ENCODE data around the gene BLM. TPM values are rescaled to one million over a fixed set of nuclear protein-coding genes. Genes with fewer than 3 reads are reported as not detected.
A peak's percentile ranks its signal among the peaks of the same experiment; 100 is the strongest.

The BLM gene
- total and polyA plus RNA-seq, 2 of the 4 experiments (the other 2 are of a cell fraction) = 2.5 to 6.5 TPM

DNA sequence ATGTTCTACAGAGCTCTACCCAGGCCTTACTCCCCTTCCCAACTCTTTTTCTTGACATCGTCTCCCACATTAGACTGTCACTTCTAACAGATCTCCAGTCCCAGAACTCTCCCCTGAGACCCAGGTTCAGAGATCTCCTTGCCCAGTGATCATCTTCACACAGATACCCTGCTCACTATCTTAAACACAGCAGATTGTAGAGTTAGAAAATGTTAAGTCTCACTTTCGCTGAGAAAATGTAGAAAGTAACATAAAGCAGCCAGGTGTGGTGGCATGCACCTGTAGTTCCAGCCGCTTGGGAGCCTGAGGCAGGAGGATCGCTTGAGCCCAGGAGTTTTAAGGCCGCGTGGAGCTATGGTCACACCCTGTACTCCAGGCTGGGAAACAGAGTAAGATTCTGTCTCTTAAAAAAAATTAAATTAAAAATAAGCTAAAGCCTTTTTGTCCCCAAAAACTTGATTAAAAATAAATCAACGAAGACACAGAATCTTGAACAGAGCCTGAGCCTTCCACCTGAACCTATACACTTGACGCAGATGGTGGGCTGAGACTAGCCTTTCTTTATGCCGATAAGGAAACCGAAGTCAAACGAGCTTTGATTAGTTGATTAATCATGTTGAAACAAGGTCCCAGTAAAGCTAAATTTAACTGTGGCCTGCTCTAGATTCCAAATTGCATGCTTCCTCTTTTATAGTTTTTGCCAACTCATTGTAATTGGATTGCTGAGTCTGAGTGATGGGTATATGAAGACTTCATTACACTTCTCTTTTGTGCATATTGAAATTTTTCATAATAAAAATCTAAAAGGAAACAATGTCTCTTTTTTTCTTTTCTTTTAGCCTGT lies 31.3 kb upstream of the BLM start:
- Histone ChIP-seq H3K27me3 (ENCODE audit: control insufficient read depth, insufficient read depth, low read length) (no peaks in the 10 kb centered on the region), H3K79me1 (ENCODE audit: low read depth in 1 of 2, low read length in 2 of 2) (no peaks in the 10 kb centered on the region), H3K36me3 (ENCODE audit: control insufficient read depth, insufficient read depth, low read length) (no peaks in the 10 kb centered on the region), H4K8ac (ENCODE audit: low read depth in 2 of 2, low read length in 2 of 2) (no peak overlapping the region), H3K4me3 (ENCODE audit: insufficient read depth, low read depth, low read length) (no peak overlapping the region), H3K9me1 (ENCODE audit: insufficient read depth, low read length) (peaks cover 6% of the 10 kb centered on the region; the same call in 1 of the 2 replicates), H4K91ac (ENCODE audit: insufficient read depth, low read depth, low read length) (no peak overlapping the region), H4K20me1 (ENCODE audit: insufficient read depth, low read length) (no peaks in the 10 kb centered on the region), H3K9ac (ENCODE audit: low read depth, low read length) (no peak overlapping the region), H4K5ac (ENCODE audit: low read depth, low read length) (no peak overlapping the region), H3K14ac (replicated peaks; ENCODE audit: low read depth, low read length) (no peak overlapping the region), H2BK120ac (ENCODE audit: low read depth, low read length) (no peak overlapping the region), H2AFZ (replicated peaks; ENCODE audit: low read length, poor library complexity) (no peak overlapping the region), H2AK9ac (replicated peaks; ENCODE audit: low read depth, low read length, poor library complexity) (no peak overlapping the region), H3K27ac (ENCODE audit: insufficient read depth, low read length) (no peak overlapping the region), H2BK5ac (ENCODE audit: low read depth, low read length, poor library complexity, severe bottlenecking) (no peak overlapping the region), H3K23ac (ENCODE audit: low read depth, low read length) (no peak overlapping the region), H3K56ac (ENCODE audit: extremely low read depth, insufficient read depth, low read length) (no peak overlapping the region), H3K4me2 (ENCODE audit: low read depth, low read length) (no peak overlapping the region), H3K9me3 (ENCODE audit: control insufficient read depth, insufficient read depth, low read length) (no peaks in the 10 kb centered on the region), H3K4ac (ENCODE audit: low read depth, low read length) (0 out of 2 replicates have a peak overlapping the region, but pooled peaks have one; percentile 9), H2BK20ac (ENCODE audit: low read depth, low read length) (no peak overlapping the region), H3K18ac (ENCODE audit: low read depth, low read length) (no peak overlapping the region), H2AK5ac (ENCODE audit: low read depth, low read length) (no peak overlapping the region), H2BK15ac (ENCODE audit: low read depth, low read length) (no peak overlapping the region), H3K4me1 (ENCODE audit: control insufficient read depth, insufficient read depth, low read length) (peaks cover 13% of the 10 kb centered on the region)
- no peak for DNase-seq
- no peak for ATAC-seq (ENCODE audit: low read depth)
- no TSS peak for BruUV-seq (replicated peaks)
- dilution Hi-C loops (cut with HindIII; ENCODE audit: low sequenced_read_pairs, unreplicated experiment) = no loop called here
- no CpG with 5 or more reads among the region's 11 CpGs for WGBS, 2 experiments (ENCODE audit: extremely low coverage in 2 of 2, insufficient read length in 1 of 2)
- in situ Hi-C loops (cut with MboI; ENCODE audit: low sequenced_read_pairs) = no loop called here
- ChIA-PET POLR2A (ENCODE audit: unreplicated experiment) (no interaction called here), CTCF (interaction anchor here (1.6 kb wide), 1 partner anchor 38 kb away, joined by 4 read pairs; no protein-coding TSS in a partner anchor)
- intact Hi-C loops (cut with micrococcal nuclease) = no loop called here
- TF ChIP-seq RFX5 (IDR thresholded peaks at IDR 0.05; ENCODE audit: low read depth, low read length) (no peak), NFE2L2 (IDR thresholded peaks at IDR 0.05; ENCODE audit: low read depth, low read length) (no peak), CEBPB (IDR thresholded peaks at IDR 0.05; ENCODE audit: low read depth, low read length) (no peak), RAD21 (IDR thresholded peaks at IDR 0.05; ENCODE audit: low read length) (no peak), BHLHE40 (IDR thresholded peaks at IDR 0.05; ENCODE audit: low read depth, low read length) (no peak), SMC3 (IDR thresholded peaks at IDR 0.05; ENCODE audit: low read depth, low read length) (no peak), RCOR1 (IDR thresholded peaks at IDR 0.05; ENCODE audit: insufficient replicate concordance, low read length) (no peak), MXI1 (IDR thresholded peaks at IDR 0.05; ENCODE audit: borderline replicate concordance, low read depth, low read length) (no peak), FOS (IDR thresholded peaks at IDR 0.05; ENCODE audit: low read depth, low read length) (no peak), POLR2A (IDR thresholded peaks at IDR 0.05; ENCODE audit: low read depth, low read length) (no peak)
- TF ChIP-seq, protein P1, sequence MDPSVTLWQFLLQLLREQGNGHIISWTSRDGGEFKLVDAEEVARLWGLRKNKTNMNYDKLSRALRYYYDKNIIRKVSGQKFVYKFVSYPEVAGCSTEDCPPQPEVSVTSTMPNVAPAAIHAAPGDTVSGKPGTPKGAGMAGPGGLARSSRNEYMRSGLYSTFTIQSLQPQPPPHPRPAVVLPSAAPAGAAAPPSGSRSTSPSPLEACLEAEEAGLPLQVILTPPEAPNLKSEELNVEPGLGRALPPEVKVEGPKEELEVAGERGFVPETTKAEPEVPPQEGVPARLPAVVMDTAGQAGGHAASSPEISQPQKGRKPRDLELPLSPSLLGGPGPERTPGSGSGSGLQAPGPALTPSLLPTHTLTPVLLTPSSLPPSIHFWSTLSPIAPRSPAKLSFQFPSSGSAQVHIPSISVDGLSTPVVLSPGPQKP (IDR thresholded peaks at IDR 0.05; ENCODE audit: borderline replicate concordance, low read depth, low read length) = no peak
